IMR-90 (cell line): ENCODE measurements around the gene RBL2. TPM values are rescaled to one million over a fixed set of nuclear protein-coding genes. Genes with fewer than 3 reads are reported as not detected.

Experiments
- ATAC-seq: fragments of 200-7000 bp; cut with Tn5 transposase; 2 replicates; pipeline ENCODE4 v1.9.1; 2020; ENCODE audit warnings: low read depth, mild to moderate bottlenecking, moderate library complexity
- BruUV-seq: library from RNA; stranded (reverse); fragments of 400-500 nt; replicated peaks from 2 replicates; lab custom pipeline; 2021; lab: Mats Ljungman, UMichigan
- CTCF ChIA-PET: fragments of 300-600 bp; formaldehyde crosslinking; extraction: SDS; loops from one replicate; lab custom pipeline; 2021; ENCODE audit warnings: antibody characterized with exemption; lab: Yijun Ruan, JAX
- POLR2A ChIA-PET: fragments of 300-600 bp; sonication (Branson Sonifier 250); formaldehyde crosslinking; loops from one replicate; lab custom pipeline; 2022; ENCODE audit warnings: antibody characterized with exemption; ENCODE audit not compliant: unreplicated experiment; lab: Charles Lee
- DNase-seq: peaks from one replicate; pipeline ENCODE4 v3.0.0; 2013
- H2AFZ ChIP-seq: replicated peaks from 2 replicates; pipeline ENCODE3; 2013; ENCODE audit warnings: low read length, mild to moderate bottlenecking; ENCODE audit not compliant: poor library complexity
- H2AK5ac ChIP-seq: 2 replicates; pipeline ENCODE4 v1.6.1; 2013; ENCODE audit warnings: low read depth, low read length, inconsistent platforms
- H2AK9ac ChIP-seq: replicated peaks from 2 replicates; pipeline ENCODE3; 2013; ENCODE audit warnings: mild to moderate bottlenecking, low read depth, low read length, moderate library complexity; ENCODE audit not compliant: poor library complexity
- H2BK120ac ChIP-seq: 2 replicates; pipeline ENCODE4 v1.6.1; 2013; ENCODE audit warnings: low read depth, low read length, inconsistent platforms
- H2BK15ac ChIP-seq: 3 replicates; pipeline ENCODE4 v1.6.1; 2013; ENCODE audit warnings: low read depth, low read length, inconsistent platforms
- H2BK20ac ChIP-seq: 2 replicates; pipeline ENCODE4 v1.6.1; 2013; ENCODE audit warnings: low read depth, mild to moderate bottlenecking, inconsistent platforms, low read length, moderate library complexity
- H2BK5ac ChIP-seq: 2 replicates; pipeline ENCODE4 v1.6.1; 2013; ENCODE audit warnings: mild to moderate bottlenecking, low read depth, low read length, inconsistent platforms; ENCODE audit not compliant: poor library complexity, severe bottlenecking
- H3K14ac ChIP-seq: replicated peaks from 2 replicates; pipeline ENCODE4 v1.6.1; 2013; ENCODE audit warnings: low read depth, low read length, inconsistent platforms
- H3K18ac ChIP-seq: 2 replicates; pipeline ENCODE4 v1.6.1; 2013; ENCODE audit warnings: low read depth, low read length, control low read depth
- H3K23ac ChIP-seq: 2 replicates; pipeline ENCODE4 v1.6.1; 2013; ENCODE audit warnings: low read depth, low read length, inconsistent platforms
- H3K27ac ChIP-seq: 2 replicates; pipeline ENCODE4 v1.5.1; 2013; ENCODE audit warnings: mild to moderate bottlenecking, control low read depth, low read length; ENCODE audit not compliant: insufficient read depth
- H3K27me3 ChIP-seq: 2 replicates; pipeline ENCODE4 v1.6.1; 2013; ENCODE audit warnings: low read length; ENCODE audit not compliant: control insufficient read depth, insufficient read depth
- H3K36me3 ChIP-seq: 2 replicates; pipeline ENCODE4 v1.6.1; 2013; ENCODE audit warnings: low read length, mixed read lengths; ENCODE audit not compliant: control insufficient read depth, insufficient read depth
- H3K4ac ChIP-seq: 2 replicates; pipeline ENCODE4 v1.6.1; 2013; ENCODE audit warnings: low read depth, low read length, inconsistent platforms
- H3K4me1 ChIP-seq: 2 replicates; pipeline ENCODE4 v1.6.1; 2013; ENCODE audit warnings: low read length, mixed read lengths; ENCODE audit not compliant: control insufficient read depth, insufficient read depth
- H3K4me2 ChIP-seq: 2 replicates; pipeline ENCODE4 v1.6.1; 2013; ENCODE audit warnings: low read depth, mild to moderate bottlenecking, control low read depth, low read length, moderate library complexity
- H3K4me3 ChIP-seq: 2 replicates; pipeline ENCODE4 v1.5.1; 2013; ENCODE audit warnings: low read depth, mild to moderate bottlenecking, control low read depth, low read length, moderate library complexity; ENCODE audit not compliant: insufficient read depth
- H3K56ac ChIP-seq: 2 replicates; pipeline ENCODE4 v1.6.1; 2013; ENCODE audit warnings: low read length, inconsistent platforms; ENCODE audit not compliant: insufficient read depth; ENCODE audit errors: extremely low read depth
- H3K79me1 ChIP-seq, 2 experiments: 2 replicates each; pipeline ENCODE4 v1.6.1; 2013; ENCODE audit warnings: low read length in 2 of 2, inconsistent platforms in 1 of 2, low read depth in 1 of 2
- H3K9ac ChIP-seq: 2 replicates; pipeline ENCODE4 v1.6.1; 2013; ENCODE audit warnings: low read depth, low read length, control low read depth
- H3K9me1 ChIP-seq: 2 replicates; pipeline ENCODE4 v1.6.1; 2013; ENCODE audit warnings: low read length, inconsistent platforms; ENCODE audit not compliant: insufficient read depth
- H3K9me3 ChIP-seq: 2 replicates; pipeline ENCODE4 v1.6.1; 2013; ENCODE audit warnings: low read length; ENCODE audit not compliant: control insufficient read depth, insufficient read depth
- H4K20me1 ChIP-seq: 2 replicates; pipeline ENCODE4 v1.6.1; 2013; ENCODE audit warnings: low read length, inconsistent platforms; ENCODE audit not compliant: insufficient read depth
- H4K5ac ChIP-seq: 2 replicates; pipeline ENCODE4 v1.6.1; 2013; ENCODE audit warnings: mild to moderate bottlenecking, low read depth, low read length, control low read depth
- H4K8ac ChIP-seq, 2 experiments: 2 replicates each; pipeline ENCODE4 v1.6.1; 2013; ENCODE audit warnings: low read depth in 2 of 2, low read length in 2 of 2, control low read depth in 1 of 2, inconsistent platforms in 1 of 2
- H4K91ac ChIP-seq: 2 replicates; pipeline ENCODE4 v1.6.1; 2013; ENCODE audit warnings: low read depth, low read length, inconsistent platforms; ENCODE audit not compliant: insufficient read depth
- CEBPB ChIP-seq: IDR thresholded peaks from 2 replicates; pipeline ENCODE4 v1.6.1; 2012; ENCODE audit warnings: low read depth, low read length, improper control_type of control experiment
- MAFK ChIP-seq: IDR thresholded peaks from 2 replicates; pipeline ENCODE4 v1.6.1; 2012; ENCODE audit warnings: low read depth, low read length, improper control_type of control experiment
- MAZ ChIP-seq: IDR thresholded peaks from 2 replicates; pipeline ENCODE4 v1.6.1; 2012; ENCODE audit warnings: low read depth, mild to moderate bottlenecking, low read length, improper control_type of control experiment, moderate library complexity, borderline replicate concordance
- RCOR1 ChIP-seq: IDR thresholded peaks from 2 replicates; pipeline ENCODE4 v1.6.1; 2012; ENCODE audit warnings: mild to moderate bottlenecking, low read length, improper control_type of control experiment; ENCODE audit not compliant: insufficient replicate concordance
- RFX5 ChIP-seq: IDR thresholded peaks from 2 replicates; pipeline ENCODE4 v1.8.0; 2012; ENCODE audit warnings: low read depth, mild to moderate bottlenecking, low read length, moderate library complexity
- WGBS, 2 experiments: methylation state at CpG; one replicate each; pipeline versions ENCODE4 v1.1.5 to v1.1.7; 2013; ENCODE audit warnings: missing lambda C conversion rate in 2 of 2; ENCODE audit not compliant: insufficient read length in 1 of 2; ENCODE audit errors: extremely low coverage in 2 of 2; 5-methylcytosine and 5-hydroxymethylcytosine counted together
- dilution Hi-C: fragments of 300-500 bp; cut with HindIII; formaldehyde crosslinking; loops from one replicate; pipeline ENCODE4 v1.14.3; 2018; ENCODE audit warnings: low sequenced_read_pairs; ENCODE audit not compliant: unreplicated experiment
- in situ Hi-C: fragments of 300-500 bp; cut with MboI; formaldehyde crosslinking; loops from 3 replicates; pipeline ENCODE4 v1.14.3; 2019; ENCODE audit warnings: low sequenced_read_pairs, inconsistent platforms, mixed read lengths
- intact Hi-C: fragments of 100-400 bp; cut with micrococcal nuclease; formaldehyde crosslinking; loops from 2 replicates; pipeline ENCODE4 v1.10.0; 2022
- polyA plus RNA-seq, 3 experiments: library from polyadenylated mRNA; depleted of rRNA; stranded (reverse); fragments of >200 nt; gene quantifications; 2 replicates each; pipeline ENCODE4 v1.2.3, GENCODE V29; 2012; ENCODE audit warnings: low replicate concordance in 1 of 3
- total RNA-seq: library from RNA; depleted of rRNA; stranded (reverse); fragments of >200 nt; gene quantifications from 2 replicates; pipeline ENCODE4 v1.2.3, GENCODE V29; 2012

The RBL2 gene
- total and polyA plus RNA-seq, 2 of the 4 experiments (the other 2 are of a cell fraction): 19.7 to 23.4 TPM

- BruUV-seq: no TSS peak
- H3K27ac ChIP-seq: no peak overlapping the region
- H3K36me3 ChIP-seq: peaks cover 39% of the 10 kb centered on the region
- H3K4me1 ChIP-seq: peaks cover 2% of the 10 kb centered on the region; the same call in 1 of the 2 replicates
- H3K4ac ChIP-seq: no peak overlapping the region
- H3K56ac ChIP-seq: no peak overlapping the region
- no peak overlapping the region for H4K5ac ChIP-seq
- dilution Hi-C loops: no loop called here
- H2AFZ ChIP-seq: no peak overlapping the region
- H2BK5ac ChIP-seq: no peak overlapping the region
- ATAC-seq (no peak), DNase-seq (no peak)
- no peaks in the 10 kb centered on the region for H3K9me3 ChIP-seq
- intact Hi-C loops: no loop called here
- in situ Hi-C loops: no loop called here
- no peak overlapping the region for H3K9ac ChIP-seq
- H2BK20ac ChIP-seq: no peak overlapping the region
- H3K18ac ChIP-seq: no peak overlapping the region
- H3K14ac ChIP-seq: no peak overlapping the region
- H4K8ac ChIP-seq: no peak overlapping the region
- H3K9me1 ChIP-seq: no peaks in the 10 kb centered on the region
- ChIA-PET POLR2A (no interaction called here), CTCF (no interaction called here)
- no peak overlapping the region for H4K91ac ChIP-seq
- H3K27me3 ChIP-seq: no peaks in the 10 kb centered on the region
- WGBS, 2 experiments: no CpG with 5 or more reads among the region's 1 CpG
- no peak overlapping the region for H3K23ac ChIP-seq
- H2BK120ac ChIP-seq: no peak overlapping the region
- TF ChIP-seq MAFK (peak; percentile 45; the same call in 1 of the 2 replicates), RCOR1 (no peak), RFX5 (no peak), CEBPB (no peak), MAZ (no peak)
- no peak overlapping the region for H2AK5ac ChIP-seq
- H3K4me2 ChIP-seq: no peak overlapping the region
- no peaks in the 10 kb centered on the region; a peak in 1 of 4 replicates for H3K79me1 ChIP-seq
- no peak overlapping the region for H3K4me3 ChIP-seq
- H2BK15ac ChIP-seq: no peak overlapping the region
- no peak overlapping the region for H2AK9ac ChIP-seq
- no peaks in the 10 kb centered on the region for H4K20me1 ChIP-seq
Measured at GRCh38 chr16:53492503-53492902, 58.2 kb downstream of the RBL2 start.
